ENCODE results near the gene FANCI.

The FANCI gene

DNA sequence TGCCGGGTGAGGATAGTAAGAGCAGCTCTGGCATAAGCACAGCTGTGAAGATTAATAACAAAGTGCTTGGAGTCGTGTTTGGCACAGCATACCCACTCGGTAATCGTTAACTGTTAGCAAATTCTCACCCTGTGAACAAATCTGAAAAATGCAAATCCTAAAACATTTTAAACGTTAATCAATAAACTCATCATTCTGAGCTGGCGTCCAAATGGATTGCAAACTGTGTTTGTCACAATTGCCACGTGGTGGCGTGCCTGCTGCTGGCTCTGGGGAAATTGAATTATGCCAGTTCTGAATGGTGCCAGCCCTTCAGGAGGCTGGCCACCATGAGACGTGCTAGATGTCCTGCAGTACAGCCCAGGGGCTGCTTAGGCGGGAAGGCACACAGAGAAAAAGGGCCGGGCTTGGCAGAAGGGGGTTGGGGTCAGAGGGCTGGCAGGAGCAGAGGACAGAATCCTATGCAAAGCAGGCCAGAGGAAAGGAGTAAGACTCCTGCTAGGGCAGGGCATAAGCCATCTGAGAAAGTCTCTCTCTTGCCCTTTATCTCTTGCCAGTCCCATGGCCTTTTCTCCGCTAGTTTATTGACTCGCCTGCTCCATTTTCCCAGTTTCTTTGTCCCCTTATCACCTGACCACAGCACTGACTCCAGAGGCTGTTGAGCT, 113.0 kb downstream of the FANCI start:
- peaks cover 100% of the 10 kb centered on the region for H3K27me3 ChIP-seq

DNA sequence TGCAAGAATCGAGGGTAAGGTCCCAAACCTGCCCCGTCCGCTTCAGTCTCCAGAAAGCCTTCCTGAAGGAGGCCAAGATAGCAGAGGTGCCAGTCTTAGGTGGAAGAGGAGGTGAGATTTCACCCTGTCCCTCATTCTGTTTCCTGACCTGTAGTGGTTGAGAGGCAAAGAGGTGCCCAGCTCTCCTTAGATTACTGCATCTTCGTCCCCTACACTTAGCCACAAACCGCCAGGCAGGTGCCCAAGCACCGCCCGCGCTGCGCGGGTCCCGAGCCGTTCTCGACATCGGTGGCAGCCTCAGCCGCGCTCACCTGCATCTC, 114.6 kb downstream of the FANCI start:
- Histone ChIP-seq H3K27ac (no peak overlapping the region), H3K36me3 (no peaks in the 10 kb centered on the region), H3K4me1 (ENCODE audit: control insufficient read depth in 1 of 2, insufficient read depth in 1 of 2, low read depth in 1 of 2, low read length in 1 of 2) (peaks cover 4 to 30% of the 10 kb centered on the region in 2 experiments), H3K27me3 (peaks cover 100% of the 10 kb centered on the region), H3K4me3 (ENCODE audit: low read depth in 1 of 2, low read length in 1 of 2) (peak overlapping the region; percentile 58 to 69), H3K9me3 (no peaks in the 10 kb centered on the region)
- TF ChIP-seq, protein P1, sequence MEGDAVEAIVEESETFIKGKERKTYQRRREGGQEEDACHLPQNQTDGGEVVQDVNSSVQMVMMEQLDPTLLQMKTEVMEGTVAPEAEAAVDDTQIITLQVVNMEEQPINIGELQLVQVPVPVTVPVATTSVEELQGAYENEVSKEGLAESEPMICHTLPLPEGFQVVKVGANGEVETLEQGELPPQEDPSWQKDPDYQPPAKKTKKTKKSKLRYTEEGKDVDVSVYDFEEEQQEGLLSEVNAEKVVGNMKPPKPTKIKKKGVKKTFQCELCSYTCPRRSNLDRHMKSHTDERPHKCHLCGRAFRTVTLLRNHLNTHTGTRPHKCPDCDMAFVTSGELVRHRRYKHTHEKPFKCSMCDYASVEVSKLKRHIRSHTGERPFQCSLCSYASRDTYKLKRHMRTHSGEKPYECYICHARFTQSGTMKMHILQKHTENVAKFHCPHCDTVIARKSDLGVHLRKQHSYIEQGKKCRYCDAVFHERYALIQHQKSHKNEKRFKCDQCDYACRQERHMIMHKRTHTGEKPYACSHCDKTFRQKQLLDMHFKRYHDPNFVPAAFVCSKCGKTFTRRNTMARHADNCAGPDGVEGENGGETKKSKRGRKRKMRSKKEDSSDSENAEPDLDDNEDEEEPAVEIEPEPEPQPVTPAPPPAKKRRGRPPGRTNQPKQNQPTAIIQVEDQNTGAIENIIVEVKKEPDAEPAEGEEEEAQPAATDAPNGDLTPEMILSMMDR (IDR thresholded peaks at IDR 0.05): no peak

More for the DNA sequence above, 113.0 kb downstream of the FANCI start:
- Histone ChIP-seq H3K9me3 (no peaks in the 10 kb centered on the region), H3K4me1 (ENCODE audit: control insufficient read depth in 1 of 2, insufficient read depth in 1 of 2, low read depth in 1 of 2, low read length in 1 of 2) (peaks cover 0 to 14% of the 10 kb centered on the region in 2 experiments), H3K36me3 (no peaks in the 10 kb centered on the region), H3K4me3 (ENCODE audit: low read depth in 1 of 2, low read length in 1 of 2) (no peak overlapping the region), H3K27ac (no peak overlapping the region)
- TF ChIP-seq, protein P1 (IDR thresholded peaks at IDR 0.05): no peak

DNA sequence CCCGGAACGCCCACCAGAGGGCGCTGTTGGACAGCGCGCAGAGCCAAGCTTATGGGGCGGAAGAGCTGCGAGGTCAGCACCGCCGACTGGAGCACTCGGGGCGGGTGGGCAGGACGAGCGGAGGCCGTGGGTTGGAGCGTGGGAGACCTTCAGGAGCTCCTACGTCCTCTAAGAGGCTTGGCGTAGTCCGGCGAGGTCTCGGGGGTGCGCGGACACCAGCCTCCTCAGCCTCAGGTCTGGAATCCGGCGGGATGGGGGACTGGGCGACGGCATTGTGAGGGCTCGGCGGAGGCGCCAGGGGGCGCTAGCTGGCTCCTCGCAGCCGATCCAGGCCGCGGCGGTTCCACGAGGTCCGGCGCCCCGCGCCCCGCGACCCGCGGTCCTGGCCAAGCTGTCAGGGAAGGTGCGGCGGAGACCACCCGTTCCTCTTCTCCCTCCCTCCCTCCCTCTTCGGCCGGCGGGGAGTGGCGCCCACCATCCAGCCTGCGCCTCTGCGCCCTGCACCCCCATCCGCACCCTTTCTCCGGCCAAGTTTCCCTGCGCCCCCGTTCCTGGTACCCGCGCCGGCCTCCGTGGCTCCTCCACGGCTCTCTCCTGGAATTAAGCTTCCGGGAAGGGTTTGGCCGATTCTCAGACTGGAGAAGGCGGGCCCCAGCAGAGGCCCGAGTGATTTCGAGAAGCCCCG, 115.1 kb downstream of the FANCI start:
- Histone ChIP-seq H3K27me3 (peaks cover 100% of the 10 kb centered on the region), H3K36me3 (no peaks in the 10 kb centered on the region), H3K4me3 (ENCODE audit: low read depth in 1 of 2, low read length in 1 of 2) (peak overlapping the region; percentile 58 to 69), H3K4me1 (ENCODE audit: control insufficient read depth in 1 of 2, insufficient read depth in 1 of 2, low read depth in 1 of 2, low read length in 1 of 2) (peaks cover 9 to 33% of the 10 kb centered on the region in 2 experiments), H3K27ac (no peak overlapping the region), H3K9me3 (no peaks in the 10 kb centered on the region)
- TF ChIP-seq, protein P1 (IDR thresholded peaks at IDR 0.05): peak; percentile 98

DNA sequence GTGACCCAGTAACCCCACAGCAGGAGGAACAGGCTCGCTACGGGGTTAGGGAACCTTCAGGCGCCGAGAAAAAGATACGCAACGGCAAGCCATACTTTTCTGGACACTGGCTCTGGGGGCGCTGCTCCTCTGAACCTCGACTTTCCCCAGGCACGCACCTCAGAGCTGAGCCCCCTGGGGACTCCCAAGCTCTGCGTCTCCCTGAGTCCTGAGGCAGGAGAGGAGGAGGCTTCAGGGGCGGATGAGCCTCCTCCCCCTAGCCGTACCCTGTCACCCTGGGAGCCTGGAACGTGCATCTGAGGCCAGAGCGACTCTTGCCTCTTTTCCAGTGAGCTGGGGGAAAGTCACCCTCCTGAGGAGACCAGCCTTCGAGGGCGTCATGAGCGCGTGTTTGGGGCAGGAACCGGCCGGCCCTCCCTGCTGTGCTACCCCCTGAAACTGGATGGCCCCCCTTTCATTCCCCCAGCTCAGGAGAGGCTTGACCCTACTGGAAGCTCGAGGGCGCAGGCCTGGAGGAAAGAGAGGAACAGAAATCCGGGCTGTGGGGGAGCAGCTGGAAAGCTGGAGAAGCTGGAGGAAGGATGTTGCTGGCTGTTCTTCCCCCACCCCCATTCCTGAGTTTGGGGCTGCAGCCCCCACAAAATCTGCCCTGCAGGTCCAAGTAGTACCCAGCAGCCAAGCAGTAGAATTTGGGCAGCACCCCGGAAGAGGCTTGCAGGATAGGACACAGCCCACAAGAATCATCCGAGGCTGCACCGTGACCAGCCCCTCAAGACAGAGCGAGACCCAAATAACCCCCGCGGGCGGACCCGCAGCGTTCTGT, 115.9 kb downstream of the FANCI start:
- TF ChIP-seq, protein P1 (IDR thresholded peaks at IDR 0.05): no peak
- Histone ChIP-seq H3K4me1 (ENCODE audit: control insufficient read depth in 1 of 2, insufficient read depth in 1 of 2, low read depth in 1 of 2, low read length in 1 of 2) (peaks cover 15 to 40% of the 10 kb centered on the region in 2 experiments), H3K4me3 (ENCODE audit: low read depth in 1 of 2, low read length in 1 of 2) (no peak overlapping the region), H3K27ac (no peak overlapping the region), H3K9me3 (no peaks in the 10 kb centered on the region), H3K27me3 (peaks cover 100% of the 10 kb centered on the region), H3K36me3 (no peaks in the 10 kb centered on the region)

DNA sequence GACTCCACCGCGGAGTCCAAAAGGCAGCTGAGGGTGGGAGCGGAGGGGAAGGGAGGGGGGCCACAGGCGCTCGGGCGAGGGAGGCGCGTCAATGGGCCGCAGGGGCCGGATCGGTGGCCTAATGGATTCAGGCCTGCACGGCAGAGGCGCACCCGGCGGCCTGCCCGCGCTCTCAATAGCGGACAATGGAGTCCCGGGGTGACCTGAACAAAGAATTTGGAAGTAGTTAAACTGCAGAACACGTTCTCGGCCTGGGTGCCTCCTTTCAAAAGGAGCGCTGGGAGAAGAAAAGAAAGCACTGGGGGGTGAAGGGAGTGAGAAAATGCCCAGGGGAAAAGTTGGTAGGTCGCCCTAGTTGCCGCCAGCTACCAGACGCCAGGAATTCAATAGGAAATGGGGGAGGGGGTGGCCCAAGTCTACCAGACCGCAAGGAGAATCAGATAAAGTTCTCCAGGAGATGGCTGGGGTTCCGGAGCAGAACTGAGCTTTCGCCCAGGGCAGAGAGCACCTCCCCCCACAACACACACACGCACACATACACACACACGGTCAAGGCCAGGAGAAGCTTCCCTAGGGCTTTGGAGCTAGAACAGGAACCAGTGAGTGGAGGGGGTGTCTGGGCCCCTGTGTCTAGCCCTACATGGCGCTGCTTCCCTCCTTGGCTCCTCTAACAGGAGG, 116.7 kb downstream of the FANCI start:
- H3K27ac ChIP-seq: no peak overlapping the region
- H3K9me3 ChIP-seq: no peaks in the 10 kb centered on the region
- TF ChIP-seq, protein P1 (IDR thresholded peaks at IDR 0.05): no peak
- H3K4me1 ChIP-seq (ENCODE audit: control insufficient read depth in 1 of 2, insufficient read depth in 1 of 2, low read depth in 1 of 2, low read length in 1 of 2): peaks cover 15 to 40% of the 10 kb centered on the region in 2 experiments
- no peaks in the 10 kb centered on the region for H3K36me3 ChIP-seq
- peaks cover 100% of the 10 kb centered on the region for H3K27me3 ChIP-seq
- no peak overlapping the region for H3K4me3 ChIP-seq (ENCODE audit: low read depth in 1 of 2, low read length in 1 of 2)

Data from neutrophil (primary cell).